Body of pancreas (tissue), 4 donors: ENCODE data around the gene AFF2. TPM values are rescaled to one million over a fixed set of nuclear protein-coding genes. Genes with fewer than 3 reads are reported as not detected.

Experiments
- ATAC-seq: fragments of 150-250 bp; one replicate; pipeline ENCODE4 v1.9.1; 2016
- DNase-seq, 4 donors: peaks; one replicate each; pipeline ENCODE4 v3.0.0-alpha.2; 2019
- H3K27ac ChIP-seq, 4 donors: fragments of 200-600 bp; sonication (generic); 1 replicate in 3 of 4; 2 replicates in 1 of 4; pipeline versions ENCODE4 v1.5.1 to v1.6.1; 2016 to 2019; ENCODE audit warnings: mild to moderate bottlenecking in 1 of 4, mixed read lengths in 1 of 4, moderate library complexity in 1 of 4
- H3K27me3 ChIP-seq, 2 donors: fragments of 200-600 bp; sonication (generic); one replicate each; pipeline ENCODE4 v1.6.0; 2016; ENCODE audit warnings: mild to moderate bottlenecking in 1 of 2
- H3K36me3 ChIP-seq, 2 donors: fragments of 200-600 bp; sonication (generic); replicated peaks in 1 of 2; 2 replicates each; pipeline ENCODE4 v1.5.1; 2016; ENCODE audit warnings: low read depth in 2 of 2; ENCODE audit not compliant: insufficient read depth in 1 of 2
- H3K4me1 ChIP-seq: fragments of 200-600 bp; sonication (generic); one replicate; pipeline ENCODE4 v1.6.0; 2016
- H3K4me3 ChIP-seq, 2 donors: fragments of 200-600 bp; sonication (generic); 1 replicate in 1 of 2; 2 replicates in 1 of 2; pipeline ENCODE4 v1.5.1; 2016 to 2019
- H3K9me3 ChIP-seq, 3 donors: fragments of 200-600 bp; sonication (generic); 1 replicate in 2 of 3; 2 replicates in 1 of 3; pipeline ENCODE4 v1.5.1; 2016
- CTCF ChIP-seq, 7 experiments: fragments of 450-650 bp in 4 of 7; fragments of 200-600 bp in 3 of 7; sonication (generic) in 3 of 7; IDR thresholded peaks; one replicate each; pipeline ENCODE4 v1.5.1; 2016 to 2019; ENCODE audit warnings: antibody characterized with exemption in 7 of 7
- POLR2A ChIP-seq, 3 donors: fragments of 450-650 bp; IDR thresholded peaks; one replicate each; pipeline ENCODE4 v1.6.1; 2016; ENCODE audit warnings: antibody characterized with exemption in 3 of 3, mild to moderate bottlenecking in 2 of 3
- WGBS, 2 donors: methylation state at CpG; one replicate each; pipeline ENCODE4 v1.1.5; 2017; 5-methylcytosine and 5-hydroxymethylcytosine counted together
- intact Hi-C: fragments of 100-400 bp; cut with DNase I; formaldehyde crosslinking; loops from one replicate; pipeline ENCODE4 v1.15.1; 2023
- total RNA-seq, 2 donors: library from RNA; depleted of rRNA; stranded (reverse); fragments of >200 nt; gene quantifications; one replicate each; pipeline ENCODE4 v1.1.0, GENCODE V29; 2016

AFF2 gene
- total RNA-seq, 2 donors from 2014 or later, result 0.99 to 2.1 TPM

DNA sequence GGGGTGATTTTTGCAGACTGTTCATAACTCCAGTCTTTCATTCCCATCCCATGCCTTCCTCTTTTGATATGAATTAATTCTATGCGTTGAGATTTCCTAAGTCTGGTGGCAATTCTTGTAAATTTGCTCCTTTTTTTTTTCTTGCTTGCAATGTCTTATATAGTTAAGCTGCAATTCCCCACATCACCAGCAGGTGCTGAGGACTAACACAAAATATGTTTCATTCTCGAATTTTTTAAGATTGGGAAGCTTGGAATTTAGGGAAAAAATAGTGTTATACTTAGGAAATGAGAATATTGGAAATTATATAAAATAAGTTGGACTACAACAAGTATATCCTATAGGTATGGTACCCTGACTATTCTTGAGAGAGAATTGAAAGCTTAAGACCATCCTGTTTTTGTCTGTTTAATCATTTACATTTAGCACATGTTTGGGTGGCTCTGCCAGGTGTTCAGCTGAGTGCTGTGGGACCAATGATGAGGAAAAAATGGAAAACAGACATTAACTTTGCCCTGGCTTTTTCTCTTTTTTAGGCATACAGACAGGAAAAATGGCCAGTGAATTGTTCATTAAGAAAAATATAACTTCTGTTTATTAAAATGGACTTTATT, 30.2 kb downstream of the AFF2 start:
- DNase-seq, result peak; percentile 3 to 39 (median 15)

DNA sequence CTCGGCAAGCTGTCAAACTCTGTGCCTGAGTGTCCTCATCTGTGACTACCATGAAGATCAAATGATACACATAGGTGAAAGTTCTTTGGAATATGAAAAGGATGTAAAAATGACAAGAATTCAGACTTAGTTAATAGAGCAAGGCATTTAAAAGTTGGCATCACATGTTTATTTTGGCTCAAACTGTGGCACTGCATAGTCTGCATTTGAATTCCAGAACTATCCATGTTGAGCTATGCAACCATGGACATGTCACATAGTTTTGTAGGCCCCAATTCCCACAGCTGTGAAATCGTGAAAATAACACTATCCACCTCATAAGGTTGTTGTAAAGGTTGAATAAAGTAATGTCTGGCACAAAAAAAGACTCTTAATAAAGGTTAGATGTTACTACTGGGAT, 33.9 kb downstream of the AFF2 start:
- intact Hi-C loops, result no loop called here
- Histone ChIP-seq H3K36me3 (no peaks in the 10 kb centered on the region), H3K4me1 (no peaks in the 10 kb centered on the region), H3K9me3 (no peaks in the 10 kb centered on the region), H3K27ac (no peak overlapping the region), H3K4me3 (no peak overlapping the region), H3K27me3 (no peaks in the 10 kb centered on the region)
- TF ChIP-seq CTCF (IDR thresholded peaks at IDR 0.05) (no peak), POLR2A (IDR thresholded peaks at IDR 0.05) (no peak)
- WGBS, 2 donors, result 65 to 68% methylated on average over 2 of the region's 2 CpGs
- DNase-seq (no peak), ATAC-seq (no peak)

More for the DNA sequence above, 30.2 kb downstream of the AFF2 start:
- Histone ChIP-seq H3K36me3 (no peaks in the 10 kb centered on the region), H3K9me3 (no peaks in the 10 kb centered on the region), H3K27me3 (no peaks in the 10 kb centered on the region), H3K27ac (no peak overlapping the region), H3K4me1 (no peaks in the 10 kb centered on the region), H3K4me3 (no peak overlapping the region)
- intact Hi-C loops, result no loop called here
- TF ChIP-seq CTCF (IDR thresholded peaks at IDR 0.05) (peak; percentile 25 to 54 (median 46)), POLR2A (IDR thresholded peaks at IDR 0.05) (no peak)
- no peak for ATAC-seq
- 6 to 12% methylated on average over 2 of the region's 2 CpGs for WGBS, 2 donors

DNA sequence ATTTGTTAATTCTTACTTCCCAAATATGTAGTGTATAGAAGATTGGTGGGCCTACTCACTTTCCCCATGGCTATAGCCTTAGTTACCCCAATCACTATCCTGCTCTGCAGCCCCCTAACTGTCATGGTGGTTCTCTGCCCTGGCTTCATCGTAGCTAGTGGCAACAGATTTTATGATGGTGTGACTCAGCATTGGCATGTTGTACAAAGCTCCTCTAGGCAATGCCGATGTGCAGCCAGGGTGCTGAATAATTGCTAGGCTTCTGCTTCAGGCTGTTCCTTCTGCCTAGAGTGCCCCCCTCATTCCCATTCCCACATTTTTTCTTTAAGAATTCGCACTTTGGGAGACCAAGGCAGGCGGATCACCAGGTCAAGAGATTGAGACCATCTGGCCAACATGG, 35.2 kb downstream of the AFF2 start:
- ATAC-seq (no peak), DNase-seq (no peak)
- intact Hi-C loops, result no loop called here
- WGBS, 2 donors, result 79 to 83% methylated on average over 4 of the region's 4 CpGs
- TF ChIP-seq CTCF (IDR thresholded peaks at IDR 0.05) (no peak), POLR2A (IDR thresholded peaks at IDR 0.05) (no peak)
- Histone ChIP-seq H3K36me3 (no peaks in the 10 kb centered on the region), H3K27ac (no peak overlapping the region), H3K4me1 (no peaks in the 10 kb centered on the region), H3K9me3 (no peaks in the 10 kb centered on the region), H3K27me3 (no peaks in the 10 kb centered on the region), H3K4me3 (no peak overlapping the region)

DNA sequence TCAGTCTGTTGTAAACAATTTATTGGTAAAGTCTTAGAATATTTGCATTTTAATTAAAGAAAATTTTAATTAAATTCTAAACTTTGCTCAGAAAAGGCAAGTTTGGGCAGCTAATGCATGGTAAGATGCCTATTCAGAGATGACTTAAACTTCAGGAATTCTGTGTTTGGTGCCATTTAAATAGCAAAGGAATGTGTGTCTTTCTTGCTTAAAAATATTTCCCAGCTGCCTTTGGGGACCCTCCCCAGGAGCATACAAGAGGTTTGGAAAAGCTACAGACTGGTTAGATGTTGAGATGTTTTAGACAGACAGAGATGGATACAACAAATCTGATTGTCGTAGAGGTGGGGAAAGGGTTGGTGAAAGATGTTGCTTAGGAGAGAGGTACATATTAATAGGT, 36.5 kb downstream of the AFF2 start:
- TF ChIP-seq POLR2A (IDR thresholded peaks at IDR 0.05) (no peak), CTCF (IDR thresholded peaks at IDR 0.05) (no peak)
- DNase-seq, result no peak
- Histone ChIP-seq H3K27me3 (no peaks in the 10 kb centered on the region), H3K36me3 (no peaks in the 10 kb centered on the region), H3K4me3 (no peak overlapping the region), H3K9me3 (no peaks in the 10 kb centered on the region), H3K27ac (no peak overlapping the region), H3K4me1 (no peaks in the 10 kb centered on the region)
- ATAC-seq, result no peak
- intact Hi-C loops, result no loop called here
- WGBS, 2 donors, result 72 to 80% methylated on average over 1 of the region's 1 CpG

DNA sequence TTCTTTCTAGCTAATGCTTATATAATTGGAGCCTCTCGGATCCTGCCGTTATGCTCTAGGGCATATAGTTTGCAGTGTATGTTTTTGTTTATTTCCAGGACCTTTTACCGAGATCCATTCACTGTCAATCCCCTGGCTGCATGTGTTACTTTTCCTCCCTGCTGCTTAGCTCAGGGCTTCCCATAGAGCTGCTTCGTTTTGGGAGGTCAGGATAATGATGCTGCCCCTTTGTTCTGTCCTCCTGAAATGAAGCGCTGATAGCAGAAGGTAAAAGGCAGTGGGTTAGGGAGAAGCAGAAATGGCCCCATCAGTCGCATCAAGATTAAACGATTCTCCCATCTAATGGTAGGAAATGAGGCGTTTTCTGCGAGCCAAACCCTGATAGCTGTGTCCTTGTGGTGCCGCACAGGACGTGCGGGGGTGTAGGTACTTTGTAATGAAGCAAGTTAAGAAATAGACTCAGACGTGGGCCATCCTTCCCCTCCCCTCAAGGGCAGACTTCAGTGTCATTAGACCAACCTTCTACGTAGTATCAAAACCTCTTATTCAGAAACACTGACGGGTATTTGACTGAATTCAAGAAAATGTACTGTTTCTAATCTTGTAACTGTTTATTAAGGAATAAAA, 37.3 kb downstream of the AFF2 start:
- TF ChIP-seq CTCF (IDR thresholded peaks at IDR 0.05) (no peak), POLR2A (IDR thresholded peaks at IDR 0.05) (no peak)
- Histone ChIP-seq H3K4me3 (no peak overlapping the region), H3K9me3 (no peaks in the 10 kb centered on the region), H3K27ac (no peak overlapping the region), H3K27me3 (no peaks in the 10 kb centered on the region), H3K36me3 (no peaks in the 10 kb centered on the region), H3K4me1 (no peaks in the 10 kb centered on the region)
- intact Hi-C loops, result no loop called here
- no peak for DNase-seq
- ATAC-seq, result no peak
- WGBS, 2 donors, result 50 to 53% methylated on average over 15 of the region's 15 CpGs
